MM.1S (cell line): ENCODE data around the gene HNRNPLL.

Source experiments
- DNase-seq: peaks from one replicate; pipeline ENCODE4 v3.0.0-alpha.2; 2015
- H2AFZ ChIP-seq: fragments of 300-600 bp; sonication (generic); 2 replicates; pipeline ENCODE4 v1.6.0; 2016; ENCODE audit warnings: antibody characterized with exemption, low read length
- H3F3A ChIP-seq: fragments of 300-600 bp; sonication (generic); 2 replicates; pipeline ENCODE4 v1.6.1; 2016; ENCODE audit warnings: mild to moderate bottlenecking, antibody characterized with exemption, low read length, moderate library complexity, mixed read lengths; ENCODE audit not compliant: insufficient read depth
- H3K27ac ChIP-seq: fragments of 300-600 bp; sonication (generic); 2 replicates; pipeline ENCODE4 v1.5.1; 2016; ENCODE audit warnings: mild to moderate bottlenecking, low read length
- H3K27me3 ChIP-seq: fragments of 300-600 bp; sonication (generic); replicated peaks from 2 replicates; pipeline ENCODE4 v1.6.0; 2016; ENCODE audit warnings: low read length; ENCODE audit not compliant: insufficient read depth
- H3K36me3 ChIP-seq: fragments of 300-600 bp; sonication (generic); replicated peaks from 2 replicates; pipeline ENCODE4 v1.6.1; 2016; ENCODE audit warnings: mild to moderate bottlenecking, low read length, mixed read lengths; ENCODE audit not compliant: insufficient read depth
- H3K4me1 ChIP-seq: fragments of 300-600 bp; sonication (generic); 2 replicates; pipeline ENCODE4 v1.6.1; 2016; ENCODE audit warnings: low read length, mixed read lengths
- H3K4me2 ChIP-seq: fragments of 300-600 bp; sonication (generic); 2 replicates; pipeline ENCODE4 v1.6.0; 2016; ENCODE audit warnings: low read depth, low read length
- H3K4me3 ChIP-seq: fragments of 300-600 bp; sonication (generic); 2 replicates; pipeline ENCODE4 v1.5.1; 2016; ENCODE audit warnings: low read length, mixed read lengths
- H3K79me2 ChIP-seq: fragments of 300-600 bp; sonication (generic); 2 replicates; pipeline ENCODE4 v1.6.1; 2016; ENCODE audit warnings: mixed run types, low read length, mixed read lengths
- H3K9ac ChIP-seq: fragments of 300-600 bp; sonication (generic); 2 replicates; pipeline ENCODE4 v1.6.1; 2016; ENCODE audit warnings: low read length, mixed read lengths
- H3K9me2 ChIP-seq: fragments of 300-600 bp; sonication (generic); replicated peaks from 2 replicates; pipeline ENCODE4 v1.6.1; 2016; ENCODE audit warnings: mild to moderate bottlenecking, low read length, mixed read lengths; ENCODE audit not compliant: insufficient read depth
- H3K9me3 ChIP-seq: fragments of 300-600 bp; sonication (generic); replicated peaks from 2 replicates; pipeline ENCODE4 v1.6.1; 2016; ENCODE audit warnings: mild to moderate bottlenecking, low read length, mixed read lengths; ENCODE audit not compliant: insufficient read depth
- H4K20me1 ChIP-seq: fragments of 300-600 bp; sonication (generic); 2 replicates; pipeline ENCODE4 v1.6.1; 2016; ENCODE audit warnings: mild to moderate bottlenecking, low read length, moderate library complexity, mixed read lengths; ENCODE audit not compliant: insufficient read depth
- EZH2 ChIP-seq: fragments of 300-600 bp; sonication (generic); optimal IDR thresholded peaks from 2 replicates; pipeline ENCODE3; 2017; ENCODE audit warnings: low read depth, mild to moderate bottlenecking, antibody characterized with exemption, low read length, mixed read lengths
- EZH2phosphoT487 ChIP-seq: fragments of 300-600 bp; sonication (generic); IDR thresholded peaks from 2 replicates; pipeline ENCODE4 v1.6.1; 2018; ENCODE audit warnings: antibody characterized with exemption, low read length
- TF ChIP-seq, protein P1 (sequence below): fragments of 300-600 bp; sonication (generic); IDR thresholded peaks from 2 replicates; pipeline ENCODE4 v1.5.1; 2016; ENCODE audit warnings: antibody characterized with exemption, low read length, mixed read lengths

HNRNPLL gene

DNA sequence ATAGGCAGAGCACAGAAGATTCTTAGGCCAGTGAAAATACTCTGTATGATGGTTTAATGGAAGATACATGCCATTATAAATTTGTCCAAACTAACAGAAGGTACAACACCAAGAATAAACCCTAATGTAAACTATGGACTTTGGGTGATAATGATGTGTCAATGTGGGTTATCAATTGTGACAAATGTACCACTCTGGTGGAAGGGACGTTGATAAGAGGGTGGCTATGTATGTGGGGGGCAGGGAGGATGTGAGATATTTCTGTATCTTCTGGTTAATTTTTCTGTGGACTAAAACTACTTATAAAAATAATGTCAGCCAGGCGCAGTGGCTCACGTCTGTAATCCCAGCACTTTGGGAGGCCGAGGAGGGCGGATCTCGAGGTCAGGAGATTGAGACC lies 86.2 kb downstream of the HNRNPLL start:
- no peaks in the 10 kb centered on the region for H3F3A ChIP-seq
- no peak for DNase-seq
- no peak overlapping the region for H2AFZ ChIP-seq
- no peaks in the 10 kb centered on the region for H4K20me1 ChIP-seq
- TF ChIP-seq EZH2 (no peak), EZH2phosphoT487 (no peak)
- TF ChIP-seq, protein P1, sequence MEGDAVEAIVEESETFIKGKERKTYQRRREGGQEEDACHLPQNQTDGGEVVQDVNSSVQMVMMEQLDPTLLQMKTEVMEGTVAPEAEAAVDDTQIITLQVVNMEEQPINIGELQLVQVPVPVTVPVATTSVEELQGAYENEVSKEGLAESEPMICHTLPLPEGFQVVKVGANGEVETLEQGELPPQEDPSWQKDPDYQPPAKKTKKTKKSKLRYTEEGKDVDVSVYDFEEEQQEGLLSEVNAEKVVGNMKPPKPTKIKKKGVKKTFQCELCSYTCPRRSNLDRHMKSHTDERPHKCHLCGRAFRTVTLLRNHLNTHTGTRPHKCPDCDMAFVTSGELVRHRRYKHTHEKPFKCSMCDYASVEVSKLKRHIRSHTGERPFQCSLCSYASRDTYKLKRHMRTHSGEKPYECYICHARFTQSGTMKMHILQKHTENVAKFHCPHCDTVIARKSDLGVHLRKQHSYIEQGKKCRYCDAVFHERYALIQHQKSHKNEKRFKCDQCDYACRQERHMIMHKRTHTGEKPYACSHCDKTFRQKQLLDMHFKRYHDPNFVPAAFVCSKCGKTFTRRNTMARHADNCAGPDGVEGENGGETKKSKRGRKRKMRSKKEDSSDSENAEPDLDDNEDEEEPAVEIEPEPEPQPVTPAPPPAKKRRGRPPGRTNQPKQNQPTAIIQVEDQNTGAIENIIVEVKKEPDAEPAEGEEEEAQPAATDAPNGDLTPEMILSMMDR, result no peak
- H3K4me2 ChIP-seq, result no peak overlapping the region
- H3K79me2 ChIP-seq, result no peaks in the 10 kb centered on the region
- no peak overlapping the region for H3K9ac ChIP-seq
- no peaks in the 10 kb centered on the region for H3K9me3 ChIP-seq
- H3K27ac ChIP-seq, result no peak overlapping the region
- no peaks in the 10 kb centered on the region for H3K9me2 ChIP-seq
- no peaks in the 10 kb centered on the region for H3K4me1 ChIP-seq
- no peaks in the 10 kb centered on the region for H3K36me3 ChIP-seq
- no peak overlapping the region for H3K4me3 ChIP-seq
- no peaks in the 10 kb centered on the region for H3K27me3 ChIP-seq

DNA sequence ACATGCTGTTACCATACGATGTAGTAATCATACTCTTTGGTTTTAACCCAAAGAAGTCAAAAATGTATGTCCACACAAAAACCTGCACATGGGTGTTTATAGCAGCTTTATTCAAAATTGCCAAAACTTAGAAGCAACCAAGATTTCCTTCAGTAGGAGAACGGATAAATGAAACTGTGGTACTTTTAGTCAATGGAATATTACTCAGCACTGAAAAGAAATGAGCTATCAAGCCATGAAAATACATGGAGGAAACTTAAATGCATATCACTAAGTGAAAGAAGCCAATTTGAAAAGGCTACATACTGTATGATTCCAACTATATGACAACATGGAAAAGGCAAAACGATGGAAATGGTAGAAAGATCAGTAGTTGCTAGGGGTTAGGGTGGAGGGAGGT lies 86.6 kb downstream of the HNRNPLL start:
- Histone ChIP-seq H3K9ac (no peak overlapping the region), H2AFZ (no peak overlapping the region), H3K4me1 (no peaks in the 10 kb centered on the region), H3K4me3 (no peak overlapping the region), H3F3A (no peaks in the 10 kb centered on the region), H3K27me3 (no peaks in the 10 kb centered on the region), H3K27ac (no peak overlapping the region), H3K9me2 (no peaks in the 10 kb centered on the region), H3K36me3 (no peaks in the 10 kb centered on the region), H4K20me1 (no peaks in the 10 kb centered on the region), H3K79me2 (no peaks in the 10 kb centered on the region), H3K9me3 (no peaks in the 10 kb centered on the region), H3K4me2 (no peak overlapping the region)
- DNase-seq, result no peak
- TF ChIP-seq, protein P1, result no peak
- TF ChIP-seq EZH2, result no peak
- TF ChIP-seq EZH2phosphoT487, result no peak

DNA sequence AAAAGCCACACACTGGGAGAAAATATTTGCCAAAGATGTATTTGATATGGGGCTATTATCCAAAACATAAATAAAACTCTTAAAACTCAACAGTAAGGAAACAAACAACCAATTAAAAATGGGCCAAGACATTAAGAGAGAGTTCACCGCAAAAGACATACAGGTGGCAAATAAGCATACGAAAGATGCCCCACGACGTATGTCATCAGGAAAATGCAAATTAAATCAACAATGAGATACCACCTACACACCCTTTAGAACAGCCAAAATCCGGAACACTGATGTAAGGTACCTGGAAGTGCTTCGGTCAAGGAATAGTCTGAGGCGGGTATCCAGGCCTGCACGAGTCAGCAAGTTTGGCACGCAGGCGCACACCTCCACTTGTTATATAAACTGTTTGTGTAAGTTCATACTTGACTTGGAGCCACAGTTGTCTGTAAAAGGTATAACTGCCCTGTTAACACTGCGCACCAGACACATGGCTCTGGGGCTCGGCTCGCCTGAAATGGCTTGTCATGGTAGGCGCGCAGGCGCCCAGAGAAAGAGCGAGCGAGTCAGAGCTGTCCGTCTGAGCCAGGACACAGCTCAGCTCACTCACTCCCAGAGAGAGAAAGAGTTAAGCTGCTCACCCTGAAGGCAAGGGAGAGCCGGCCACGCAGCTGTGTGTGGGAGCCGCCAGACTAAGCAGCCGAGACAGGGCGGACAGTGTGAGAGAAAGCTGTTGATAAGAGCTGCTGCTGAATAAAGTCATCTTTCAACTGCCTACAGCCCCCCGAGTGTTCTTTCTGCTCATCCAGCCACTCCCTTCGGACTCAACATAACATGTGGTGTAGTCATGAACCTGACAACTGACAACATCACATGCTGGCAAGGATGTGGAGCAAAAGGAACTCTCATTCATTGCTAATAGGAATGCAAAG lies 87.3 kb downstream of the HNRNPLL start:
- H3K36me3 ChIP-seq, result no peaks in the 10 kb centered on the region
- no peaks in the 10 kb centered on the region for H3K9me3 ChIP-seq
- H3K4me1 ChIP-seq, result no peaks in the 10 kb centered on the region
- H3F3A ChIP-seq, result no peaks in the 10 kb centered on the region
- no peak for TF ChIP-seq EZH2phosphoT487
- TF ChIP-seq, protein P1, result no peak
- no peak for TF ChIP-seq EZH2
- H3K4me3 ChIP-seq, result no peak overlapping the region
- no peak overlapping the region for H3K27ac ChIP-seq
- no peaks in the 10 kb centered on the region for H3K27me3 ChIP-seq
- H3K9me2 ChIP-seq, result no peaks in the 10 kb centered on the region
- DNase-seq, result no peak
- no peaks in the 10 kb centered on the region for H4K20me1 ChIP-seq
- no peak overlapping the region for H3K4me2 ChIP-seq
- no peak overlapping the region for H3K9ac ChIP-seq
- H3K79me2 ChIP-seq, result no peaks in the 10 kb centered on the region
- no peak overlapping the region for H2AFZ ChIP-seq
